Embryonic facial prominence (tissue), 1 donor: ENCODE data around the gene FAM83F.
"Not testable (repeated sequence)": the region's sequence is repeated elsewhere in the genome, so short reads cannot be mapped to it uniquely, and the experiment has no call there.

Experiments used
- DNase-seq: peaks from one replicate; pipeline ENCODE4 v3.0.0-alpha.2; 2016; ENCODE audit errors: extremely low spot score

The FAM83F gene

GRCh38 chr22:40015358-40015976 is 20.7 kb downstream of the FAM83F start:
- DNase-seq: no peak

- DNase-seq: no peak
These were observed 23.3 kb downstream of the FAM83F start for GRCh38 chr22:40018051-40018450.

GRCh38 chr22:40019100-40019499 is 24.3 kb downstream of the FAM83F start:
- no peak for DNase-seq

GRCh38 chr22:40020956-40021355 is 26.2 kb downstream of the FAM83F start:
- DNase-seq: no peak

- no peak for DNase-seq
These were observed 26.7 kb downstream of the FAM83F start for GRCh38 chr22:40021401-40022000.

GRCh38 chr22:40022536-40023240 is 27.9 kb downstream of the FAM83F start:
- DNase-seq: no peak

GRCh38 chr22:40023341-40023841 is 28.6 kb downstream of the FAM83F start:
- no peak for DNase-seq

GRCh38 chr22:40024201-40025061 is 29.7 kb downstream of the FAM83F start:
- DNase-seq: no peak

GRCh38 chr22:40025062-40025379 is 30.3 kb downstream of the FAM83F start:
- not testable (repeated sequence) for DNase-seq

GRCh38 chr22:40025856-40026255 is 31.1 kb downstream of the FAM83F start:
- no peak for DNase-seq

- DNase-seq: no peak
These were observed 31.9 kb downstream of the FAM83F start for GRCh38 chr22:40026641-40027040.

- DNase-seq: no peak
These were observed 32.7 kb downstream of the FAM83F start for GRCh38 chr22:40027191-40028097.

GRCh38 chr22:40028098-40028425 is 33.3 kb downstream of the FAM83F start:
- DNase-seq: no peak

GRCh38 chr22:40029189-40029890 is 34.6 kb downstream of the FAM83F start:
- DNase-seq: no peak

- no peak for DNase-seq
These were observed 35.4 kb downstream of the FAM83F start for GRCh38 chr22:40030026-40030757.

- DNase-seq: no peak
These were observed 36.0 kb downstream of the FAM83F start for GRCh38 chr22:40030758-40031095.

- DNase-seq: no peak
These were observed 37.2 kb downstream of the FAM83F start for GRCh38 chr22:40031766-40032470.

GRCh38 chr22:40033586-40034380 is 39.0 kb downstream of the FAM83F start:
- no peak for DNase-seq

GRCh38 chr22:40035351-40035750 is 40.6 kb downstream of the FAM83F start:
- DNase-seq: no peak
